ENCODE results near the gene COL4A2. TPM values are rescaled to one million over a fixed set of nuclear protein-coding genes. Genes with fewer than 3 reads are reported as not detected.

The COL4A2 gene
- total RNA-seq, 1 donor from 2014 or later: 1,333 TPM

- no peak for DNase-seq (ENCODE audit: low spot score)
Observed at GRCh38 chr13:110351636-110352420, 44.7 kb downstream of the COL4A2 start.

- DNase-seq (ENCODE audit: low spot score): no peak
Observed at GRCh38 chr13:110352735-110353134, 45.7 kb downstream of the COL4A2 start.

- no peak for DNase-seq (ENCODE audit: low spot score)
Observed at GRCh38 chr13:110353339-110353977, 46.4 kb downstream of the COL4A2 start.

GRCh38 chr13:110354123-110354627 lies 47.1 kb downstream of the COL4A2 start:
- no peak for DNase-seq (ENCODE audit: low spot score)

- DNase-seq (ENCODE audit: low spot score): no peak
Observed at GRCh38 chr13:110354715-110355473, 47.8 kb downstream of the COL4A2 start.

GRCh38 chr13:110356362-110356761 lies 49.3 kb downstream of the COL4A2 start:
- DNase-seq (ENCODE audit: low spot score): no peak

- no peak for DNase-seq (ENCODE audit: low spot score)
Observed at GRCh38 chr13:110358381-110358780, 51.3 kb downstream of the COL4A2 start.

GRCh38 chr13:110359840-110360301 lies 52.8 kb downstream of the COL4A2 start:
- DNase-seq (ENCODE audit: low spot score): no peak

GRCh38 chr13:110360598-110360997 lies 53.5 kb downstream of the COL4A2 start:
- DNase-seq (ENCODE audit: low spot score): no peak

GRCh38 chr13:110361365-110361911 lies 54.4 kb downstream of the COL4A2 start:
- no peak for DNase-seq (ENCODE audit: low spot score)

GRCh38 chr13:110363010-110363409 lies 55.9 kb downstream of the COL4A2 start:
- no peak for DNase-seq (ENCODE audit: low spot score)

- no peak for DNase-seq (ENCODE audit: low spot score)
Observed at GRCh38 chr13:110364081-110364480, 57.0 kb downstream of the COL4A2 start.

GRCh38 chr13:110365876-110366275 lies 58.8 kb downstream of the COL4A2 start:
- DNase-seq (ENCODE audit: low spot score): no peak

- DNase-seq (ENCODE audit: low spot score): no peak
Observed at GRCh38 chr13:110366733-110367132, 59.6 kb downstream of the COL4A2 start.

GRCh38 chr13:110367620-110368019 lies 60.5 kb downstream of the COL4A2 start:
- DNase-seq (ENCODE audit: low spot score): no peak

GRCh38 chr13:110368408-110368807 lies 61.3 kb downstream of the COL4A2 start:
- no peak for DNase-seq (ENCODE audit: low spot score)

- DNase-seq (ENCODE audit: low spot score): no peak
Observed at GRCh38 chr13:110369400-110369799, 62.3 kb downstream of the COL4A2 start.

- DNase-seq (ENCODE audit: low spot score): no peak
Observed at GRCh38 chr13:110371550-110372465, 64.7 kb downstream of the COL4A2 start.

- no peak for DNase-seq (ENCODE audit: low spot score)
Observed at GRCh38 chr13:110372676-110373075, 65.6 kb downstream of the COL4A2 start.

- DNase-seq (ENCODE audit: low spot score): no peak
Observed at GRCh38 chr13:110373617-110374016, 66.5 kb downstream of the COL4A2 start.
